Measurements from ENCODE around the gene AK1. TPM values are rescaled to one million over a fixed set of nuclear protein-coding genes. Genes with fewer than 3 reads are reported as not detected.

AK1 gene
- total and polyA plus RNA-seq, 2 of the 13 experiments (the other 11 are each of a cell fraction or from before 2014, with no cell fraction given): 19.1 to 32.8 TPM

- no peak for TF ChIP-seq NFYB (CRISPR knock-in tag; IDR thresholded peaks at IDR 0.05)
- TF ChIP-seq TERF1 (CRISPR knock-in tag; IDR thresholded peaks at IDR 0.05): no peak
- no peak for TF ChIP-seq ZNF609 (CRISPR knock-in tag; IDR thresholded peaks at IDR 0.05; ENCODE audit: borderline replicate concordance)
- no peak for TF ChIP-seq ZNF75D (CRISPR knock-in tag; IDR thresholded peaks at IDR 0.05; ENCODE audit: borderline replicate concordance)
- TF ChIP-seq ZNF234 (CRISPR knock-in tag; conservative IDR thresholded peaks at IDR 0.05): no peak
- TF ChIP-seq ZNF367 (CRISPR knock-in tag; IDR thresholded peaks at IDR 0.05; ENCODE audit: borderline replicate concordance): no peak
- peak; percentile 33; the same call in 1 of the 2 replicates for TF ChIP-seq KMT2B (CRISPR knock-in tag; IDR thresholded peaks at IDR 0.05)
- TF ChIP-seq ZBTB43 (CRISPR knock-in tag; conservative IDR thresholded peaks at IDR 0.05): no peak
- TF ChIP-seq RELA (CRISPR knock-in tag; IDR thresholded peaks at IDR 0.05): no peak
- TF ChIP-seq ZBTB49 (CRISPR knock-in tag; IDR thresholded peaks at IDR 0.05; ENCODE audit: borderline replicate concordance): 0 out of 2 replicates have a peak, but pooled peaks have one; percentile 31
- TF ChIP-seq ZNF224 (CRISPR knock-in tag; IDR thresholded peaks at IDR 0.05): no peak
- no peak for TF ChIP-seq SP140L (CRISPR knock-in tag; IDR thresholded peaks at IDR 0.05; ENCODE audit: borderline replicate concordance)
- TF ChIP-seq DDIT3 (CRISPR knock-in tag; IDR thresholded peaks at IDR 0.05): no peak
- TF ChIP-seq ZNF678 (CRISPR knock-in tag; IDR thresholded peaks at IDR 0.05): no peak
- no peak for TF ChIP-seq PLSCR1 (CRISPR knock-in tag; IDR thresholded peaks at IDR 0.05; ENCODE audit: borderline replicate concordance)
- no peak for TF ChIP-seq CAMTA2 (CRISPR knock-in tag; IDR thresholded peaks at IDR 0.05; ENCODE audit: borderline replicate concordance)
- TF ChIP-seq SETDB1 (CRISPR knock-in tag; IDR thresholded peaks at IDR 0.05; ENCODE audit: borderline replicate concordance): no peak
These were observed 7.9 kb downstream of the AK1 start (continued) for GRCh38 chr9:127869310-127870152.

Measured in HepG2 (cell line).